Activated naive CD4-positive, alpha-beta T cell treated with anti-CD3 and anti-CD28 coated beads for 36 hours (primary cell): ENCODE measurements around the gene MFNG. TPM values are rescaled to one million over a fixed set of nuclear protein-coding genes. Genes with fewer than 3 reads are reported as not detected.

Source experiments
- CTCF ChIA-PET: fragments of 350-600 bp; sonication (Branson Sonifier 250); formaldehyde crosslinking; loops from one replicate; lab custom pipeline; 2021; ENCODE audit warnings: antibody characterized with exemption; lab: Charles Lee
- DNase-seq: peaks from one replicate; pipeline ENCODE4 v3.0.0-alpha.2; 2020
- H3K27ac Mint-ChIP-seq: one replicate; pipeline ENCODE4 v1.8.0; 2021; ENCODE audit warnings: mild to moderate bottlenecking, mixed read lengths
- H3K27me3 Mint-ChIP-seq: one replicate; pipeline ENCODE4 v1.8.0; 2021; ENCODE audit warnings: low read depth, mixed read lengths
- H3K36me3 Mint-ChIP-seq: one replicate; pipeline ENCODE4 v1.8.0; 2021; ENCODE audit warnings: low read depth, mixed read lengths
- H3K4me1 Mint-ChIP-seq: one replicate; pipeline ENCODE4 v1.8.0; 2021; ENCODE audit warnings: low read depth, mixed read lengths
- H3K4me3 Mint-ChIP-seq: one replicate; pipeline ENCODE4 v1.8.0; 2021; ENCODE audit warnings: mild to moderate bottlenecking, moderate library complexity, mixed read lengths
- H3K9me3 Mint-ChIP-seq: one replicate; pipeline ENCODE4 v1.8.0; 2021; ENCODE audit warnings: mixed read lengths
- intact Hi-C: fragments of 100-400 bp; cut with micrococcal nuclease; formaldehyde crosslinking; loops from one replicate; pipeline ENCODE4 v1.15.1; 2023
- total RNA-seq, 2 experiments: library from RNA; stranded (reverse); gene quantifications; one replicate each; pipeline ENCODE4 v1.2.3, GENCODE V29; 2021

The MFNG gene
- total RNA-seq, 2 experiments from 2014 or later = 83.1 to 90.9 TPM

- CTCF ChIA-PET = interaction anchor here (0.6 to 0.8 kb wide), 2 partner anchors 10 to 28 kb away, joined by 3 to 4 read pairs; no protein-coding TSS in a partner anchor
- intact Hi-C loops = no loop called here
- no peak for DNase-seq
- Mint-ChIP-seq H3K27ac (no peak overlapping the region), H3K9me3 (no peaks in the 10 kb centered on the region), H3K4me3 (no peak overlapping the region), H3K27me3 (no peaks in the 10 kb centered on the region), H3K4me1 (peaks cover 7% of the 10 kb centered on the region), H3K36me3 (peaks cover 3% of the 10 kb centered on the region)
Measured at GRCh38 chr22:37448516-37449127, 37.6 kb downstream of the MFNG start.

- DNase-seq = no peak
- no peaks in the 10 kb centered on the region for H3K27me3 Mint-ChIP-seq
- no peaks in the 10 kb centered on the region for H3K36me3 Mint-ChIP-seq
- intact Hi-C loops = no loop called here
- no peak overlapping the region for H3K4me3 Mint-ChIP-seq
- no peak overlapping the region for H3K27ac Mint-ChIP-seq
- H3K4me1 Mint-ChIP-seq = peaks cover 4% of the 10 kb centered on the region
- H3K9me3 Mint-ChIP-seq = peaks cover 3% of the 10 kb centered on the region
- CTCF ChIA-PET = interaction anchor here (1.2 kb wide), 1 partner anchor 27 kb away, joined by 3 read pairs; no protein-coding TSS in a partner anchor
Measured at GRCh38 chr22:37445501-37445900, 40.7 kb downstream of the MFNG start.

GRCh38 chr22:37443977-37444376 is 42.2 kb downstream of the MFNG start:
- H3K27ac Mint-ChIP-seq = no peak overlapping the region
- intact Hi-C loops = no loop called here
- peaks cover 2% of the 10 kb centered on the region for H3K4me1 Mint-ChIP-seq
- H3K36me3 Mint-ChIP-seq = no peaks in the 10 kb centered on the region
- H3K4me3 Mint-ChIP-seq = no peak overlapping the region
- peaks cover 3% of the 10 kb centered on the region for H3K9me3 Mint-ChIP-seq
- no peaks in the 10 kb centered on the region for H3K27me3 Mint-ChIP-seq
- CTCF ChIA-PET = no interaction called here
- DNase-seq = no peak

- CTCF ChIA-PET = interaction anchor here (1.4 to 1.8 kb wide), 2 partner anchors 12 to 13 kb away, joined by 4 to 5 read pairs; no protein-coding TSS in a partner anchor
- intact Hi-C loops = no loop called here
- no peaks in the 10 kb centered on the region for H3K27me3 Mint-ChIP-seq
- H3K4me3 Mint-ChIP-seq = no peak overlapping the region
- no peaks in the 10 kb centered on the region for H3K36me3 Mint-ChIP-seq
- no peak for DNase-seq
- H3K9me3 Mint-ChIP-seq = peaks cover 3% of the 10 kb centered on the region
- H3K4me1 Mint-ChIP-seq = peaks cover 2% of the 10 kb centered on the region
- H3K27ac Mint-ChIP-seq = no peak overlapping the region
Measured at GRCh38 chr22:37443086-37443485, 43.1 kb downstream of the MFNG start.

- Mint-ChIP-seq H3K4me1 (peaks cover 2% of the 10 kb centered on the region), H3K36me3 (no peaks in the 10 kb centered on the region), H3K9me3 (peaks cover 3% of the 10 kb centered on the region), H3K27me3 (no peaks in the 10 kb centered on the region), H3K27ac (no peak overlapping the region), H3K4me3 (no peak overlapping the region)
- DNase-seq = no peak
- CTCF ChIA-PET = interaction anchor here (1.4 to 1.8 kb wide), 2 partner anchors 11 to 13 kb away, joined by 4 to 5 read pairs; no protein-coding TSS in a partner anchor
- intact Hi-C loops = no loop called here
Measured at GRCh38 chr22:37442537-37442936, 43.6 kb downstream of the MFNG start.

- Mint-ChIP-seq H3K27me3 (no peaks in the 10 kb centered on the region), H3K4me1 (peaks cover 2% of the 10 kb centered on the region), H3K4me3 (no peak overlapping the region), H3K9me3 (peaks cover 3% of the 10 kb centered on the region), H3K36me3 (no peaks in the 10 kb centered on the region), H3K27ac (no peak overlapping the region)
- CTCF ChIA-PET = interaction anchor here (0.8 to 1.8 kb wide), 4 partner anchors 11 to 126 kb away, joined by 4 to 5 read pairs (median 4); no protein-coding TSS in a partner anchor
- DNase-seq = no peak
- intact Hi-C loops = no loop called here
Measured at GRCh38 chr22:37442135-37442534, 44.0 kb downstream of the MFNG start.

- CTCF ChIA-PET = interaction anchor here (0.6 to 1.2 kb wide), 3 partner anchors 12 to 40 kb away, joined by 3 to 4 read pairs (median 3); no protein-coding TSS in a partner anchor
- no peaks in the 10 kb centered on the region for H3K27me3 Mint-ChIP-seq
- peaks cover 3% of the 10 kb centered on the region for H3K9me3 Mint-ChIP-seq
- no peak overlapping the region for H3K4me3 Mint-ChIP-seq
- no peaks in the 10 kb centered on the region for H3K36me3 Mint-ChIP-seq
- H3K4me1 Mint-ChIP-seq = peaks cover 2% of the 10 kb centered on the region
- intact Hi-C loops = no loop called here
- DNase-seq = no peak
- no peak overlapping the region for H3K27ac Mint-ChIP-seq
Measured at GRCh38 chr22:37440875-37441274, 45.3 kb downstream of the MFNG start.

GRCh38 chr22:37439347-37439746 is 46.8 kb downstream of the MFNG start:
- intact Hi-C loops = no loop called here
- H3K27ac Mint-ChIP-seq = no peak overlapping the region
- peaks cover 2% of the 10 kb centered on the region for H3K4me1 Mint-ChIP-seq
- H3K27me3 Mint-ChIP-seq = no peaks in the 10 kb centered on the region
- CTCF ChIA-PET = interaction anchor here (1.3 to 2.1 kb wide), 2 partner anchors 10 to 123 kb away, joined by 3 to 8 read pairs; no protein-coding TSS in a partner anchor
- DNase-seq = no peak
- peaks cover 3% of the 10 kb centered on the region for H3K9me3 Mint-ChIP-seq
- no peak overlapping the region for H3K4me3 Mint-ChIP-seq
- no peaks in the 10 kb centered on the region for H3K36me3 Mint-ChIP-seq

GRCh38 chr22:37435970-37436603 is 50.1 kb downstream of the MFNG start:
- CTCF ChIA-PET = no interaction called here
- no peak overlapping the region for H3K27ac Mint-ChIP-seq
- no peak overlapping the region for H3K4me3 Mint-ChIP-seq
- H3K9me3 Mint-ChIP-seq = no peaks in the 10 kb centered on the region
- intact Hi-C loops = no loop called here
- DNase-seq = no peak
- H3K4me1 Mint-ChIP-seq = peaks cover 11% of the 10 kb centered on the region
- H3K27me3 Mint-ChIP-seq = no peaks in the 10 kb centered on the region
- H3K36me3 Mint-ChIP-seq = peaks cover 1% of the 10 kb centered on the region

GRCh38 chr22:37433786-37434185 is 52.4 kb downstream of the MFNG start:
- H3K36me3 Mint-ChIP-seq = peaks cover 1% of the 10 kb centered on the region
- no peaks in the 10 kb centered on the region for H3K9me3 Mint-ChIP-seq
- peaks cover 11% of the 10 kb centered on the region for H3K4me1 Mint-ChIP-seq
- no peak overlapping the region for H3K4me3 Mint-ChIP-seq
- DNase-seq = no peak
- intact Hi-C loops = no loop called here
- H3K27me3 Mint-ChIP-seq = peaks cover 12% of the 10 kb centered on the region
- CTCF ChIA-PET = interaction anchor here (0.5 to 1.0 kb wide), 4 partner anchors 24 to 430 kb away, joined by 3 to 5 read pairs (median 4); no protein-coding TSS in a partner anchor
- H3K27ac Mint-ChIP-seq = no peak overlapping the region

GRCh38 chr22:37432708-37433054 is 53.5 kb downstream of the MFNG start:
- Mint-ChIP-seq H3K27ac (no peak overlapping the region), H3K4me1 (peaks cover 11% of the 10 kb centered on the region), H3K9me3 (no peaks in the 10 kb centered on the region), H3K27me3 (peaks cover 21% of the 10 kb centered on the region), H3K4me3 (no peak overlapping the region), H3K36me3 (peaks cover 1% of the 10 kb centered on the region)
- CTCF ChIA-PET = no interaction called here
- intact Hi-C loops = no loop called here
- no peak for DNase-seq

GRCh38 chr22:37431801-37432707 is 54.1 kb downstream of the MFNG start:
- DNase-seq = peak; percentile 62
- no peak overlapping the region for H3K4me3 Mint-ChIP-seq
- no peak overlapping the region for H3K27ac Mint-ChIP-seq
- peaks cover 11% of the 10 kb centered on the region for H3K4me1 Mint-ChIP-seq
- H3K36me3 Mint-ChIP-seq = peaks cover 1% of the 10 kb centered on the region
- CTCF ChIA-PET = interaction anchor here (0.5 to 4.8 kb wide), 10 partner anchors 10 to 386 kb away, joined by 3 to 63 read pairs (median 4); no protein-coding TSS in a partner anchor
- H3K9me3 Mint-ChIP-seq = no peaks in the 10 kb centered on the region
- intact Hi-C loops = no loop called here
- H3K27me3 Mint-ChIP-seq = peaks cover 23% of the 10 kb centered on the region
